AML-193 (cell line): ENCODE data around the gene C19orf44.
"Not testable (repeated sequence)": the region's sequence is repeated elsewhere in the genome, so short reads cannot be mapped to it uniquely, and the experiment has no call there.

Experiments
- DNase-seq, 2 experiments: peaks; one replicate each; lab custom pipeline; 2025; lab: John Stamatoyannopoulos, UW

C19orf44 gene

DNA sequence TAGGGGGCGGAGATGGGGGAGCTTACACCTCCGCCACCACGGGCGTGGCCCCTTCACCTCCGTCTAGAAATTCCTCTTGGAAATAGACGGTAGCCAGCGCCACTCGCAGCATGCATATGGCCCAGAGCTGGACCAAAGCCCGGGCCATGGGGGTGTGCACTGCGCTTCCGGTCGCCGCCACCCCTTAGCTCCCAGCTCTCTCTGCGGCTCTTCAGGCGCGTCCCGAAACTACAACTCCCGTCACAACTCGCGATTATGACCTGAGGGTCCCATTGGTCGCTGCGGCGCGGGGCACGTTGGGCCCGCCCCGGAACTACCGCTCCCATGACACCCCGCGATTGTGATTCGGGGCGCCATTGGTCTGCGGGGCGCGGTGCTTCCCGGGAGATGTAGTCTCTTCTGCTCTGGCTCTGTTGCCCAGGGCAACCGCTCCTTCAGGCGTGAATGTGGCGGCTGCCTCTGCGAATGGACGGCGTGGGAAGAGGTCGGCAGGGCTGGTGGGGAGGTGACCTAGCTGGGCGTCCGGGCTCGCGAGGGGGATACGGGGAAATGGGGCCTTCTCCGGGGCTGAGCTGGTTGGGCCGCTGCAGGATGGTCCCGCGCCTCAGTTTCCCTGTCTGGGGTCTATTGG, at the start of gene C19orf44, which contains the start of gene CALR3:
C19orf44 (plus strand) TSS at position 413 of the 631 bp plus-strand sequence. CDS start 4,399 bp downstream, outside the sequence.
CALR3 (minus strand) TSS at position 186 of the 631 bp plus-strand sequence; CDS start at position 148, 38 bp downstream.
- peak; percentile 96 for DNase-seq

DNA sequence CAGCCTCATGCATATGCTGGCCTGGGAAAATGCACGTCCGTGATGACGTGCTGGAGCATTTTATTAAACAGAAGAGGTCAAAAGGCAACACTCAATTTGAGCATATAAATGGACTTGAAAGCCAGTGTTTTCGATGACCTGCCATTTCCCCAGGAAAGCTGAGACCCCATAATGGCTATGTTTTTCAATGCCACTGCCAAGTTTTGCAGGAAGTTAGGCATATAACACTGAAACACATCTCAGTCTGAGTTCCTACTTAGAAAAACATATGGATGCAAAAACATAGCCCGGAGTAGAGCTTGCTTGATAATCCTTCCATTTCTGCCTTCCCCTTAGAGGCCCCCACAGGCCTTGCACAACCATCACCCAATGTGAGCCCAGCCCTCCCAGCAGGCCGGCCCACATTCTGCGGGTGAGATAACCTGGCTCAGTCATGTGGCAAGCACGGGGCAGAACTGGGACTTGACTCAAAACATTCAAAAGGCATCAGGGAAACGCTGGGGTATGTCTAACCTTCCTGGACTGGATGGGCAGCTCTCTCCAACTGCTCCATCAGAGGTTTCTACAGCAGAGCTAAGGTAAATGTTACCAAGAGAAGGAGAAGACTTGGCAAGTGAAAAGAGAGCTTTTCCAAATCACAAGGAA, 49.3 kb upstream of the C19orf44 start:
- peak; percentile 57 to 72 for DNase-seq

DNA sequence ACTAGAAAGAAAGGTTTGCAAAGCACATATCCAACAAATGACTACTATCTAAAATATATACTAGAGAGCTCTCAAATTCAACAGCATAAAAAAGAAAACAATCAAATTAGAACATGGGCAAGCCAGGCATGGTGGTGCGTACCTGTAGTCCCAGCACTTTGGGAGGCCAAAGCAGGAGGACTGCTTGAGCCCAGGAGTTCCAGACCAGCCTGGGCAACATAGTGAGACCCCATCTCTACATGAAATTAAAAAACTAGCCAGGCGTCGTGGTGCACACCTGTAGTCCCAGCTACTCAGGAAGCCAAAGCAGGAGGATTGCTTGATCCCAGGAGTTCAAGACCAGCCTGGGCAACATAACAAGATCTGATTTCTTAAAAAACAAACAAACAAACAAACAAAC, 47.3 kb upstream of the C19orf44 start:
- DNase-seq, result not testable (repeated sequence)

DNA sequence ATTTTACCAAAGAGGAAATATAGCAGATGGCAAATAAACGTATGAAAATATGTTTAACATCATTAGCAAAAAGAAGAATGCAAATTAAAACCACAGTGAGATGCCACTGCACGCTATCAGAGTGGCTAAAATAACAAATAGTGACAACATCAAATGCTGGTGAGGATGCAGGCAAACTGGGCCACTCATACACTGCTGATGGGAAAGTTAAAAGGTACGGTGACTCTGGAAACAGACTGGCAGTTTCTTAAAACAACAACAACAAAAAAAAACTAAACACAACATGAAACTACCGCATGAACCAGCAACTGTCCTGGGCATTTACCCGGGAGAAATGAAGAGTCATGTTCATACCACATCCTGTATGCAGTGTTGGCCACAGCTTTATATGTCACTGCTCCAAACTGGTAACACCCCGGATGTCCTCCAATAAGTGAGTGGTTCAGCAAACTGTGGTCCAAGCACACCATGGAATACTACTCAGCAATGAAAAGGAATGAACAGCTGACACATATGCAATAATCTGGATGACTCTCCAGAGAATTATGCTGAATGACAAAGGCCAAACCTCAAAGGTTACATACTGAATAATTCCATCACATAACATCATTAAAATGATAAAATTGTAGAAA, 46.7 kb upstream of the C19orf44 start:
- DNase-seq, result peak; percentile 33 to 34

- no peak for DNase-seq
Measured at GRCh38 chr19:16452325-16452724, 43.9 kb upstream of the C19orf44 start.

GRCh38 chr19:16454351-16454918, 41.8 kb upstream of the C19orf44 start:
- no peak for DNase-seq

DNA sequence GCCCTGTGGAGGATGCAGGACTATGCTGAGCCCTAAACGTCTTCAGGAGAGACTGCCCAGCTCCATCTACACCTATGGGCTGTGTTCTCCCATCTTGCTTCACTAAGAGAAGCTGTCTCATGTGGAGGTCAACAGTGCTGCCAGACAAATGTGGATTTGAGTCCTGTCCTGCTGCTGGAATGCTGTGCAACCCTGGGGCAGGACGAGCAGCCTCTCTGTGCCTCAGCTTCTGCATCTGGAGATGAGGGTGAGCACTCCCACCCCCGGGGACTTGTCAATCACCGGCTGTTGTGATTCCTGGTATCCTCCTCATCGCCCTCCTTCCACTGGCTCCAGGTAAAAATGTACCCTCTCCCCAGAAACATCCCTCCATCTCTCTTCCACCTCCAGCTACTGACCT, 40.7 kb upstream of the C19orf44 start:
- no peak for DNase-seq

GRCh38 chr19:16456652-16457194, 39.5 kb upstream of the C19orf44 start:
- no peak for DNase-seq

DNA sequence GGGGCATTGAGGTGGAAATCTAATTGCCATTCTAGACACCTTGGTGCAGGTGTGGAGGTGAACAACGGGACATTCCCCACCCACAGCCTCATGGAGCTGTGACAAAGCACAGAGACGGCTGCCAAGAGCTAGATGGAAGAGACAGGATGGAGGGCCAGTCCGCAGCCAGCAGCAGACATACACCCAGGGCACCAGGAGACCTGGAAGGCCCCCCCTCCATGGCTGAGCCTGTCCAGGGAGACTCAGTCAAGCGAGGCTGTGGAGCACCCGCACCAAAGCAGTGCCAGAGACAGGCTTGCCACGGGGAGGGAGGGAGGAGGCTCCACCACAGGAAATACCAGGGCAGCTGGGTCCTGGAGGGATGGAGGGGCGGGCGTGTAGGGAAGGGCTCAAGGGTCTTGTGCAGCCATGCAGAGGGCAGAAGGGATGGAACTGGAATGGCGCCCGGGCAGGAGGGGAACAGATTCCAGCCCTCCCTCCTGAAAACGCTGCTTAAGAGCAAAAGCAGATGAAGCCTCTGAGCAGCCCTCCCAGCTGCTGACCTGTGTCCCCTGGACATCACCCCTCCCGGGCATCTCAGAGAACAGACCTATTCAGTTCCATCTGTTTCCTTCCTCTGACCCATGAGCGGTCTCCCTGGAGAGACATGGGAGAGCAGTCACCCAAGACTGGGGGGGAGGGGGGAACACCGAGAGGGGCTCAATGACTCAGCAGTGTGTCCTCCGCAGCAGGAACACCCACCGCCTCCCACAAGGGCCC, 38.8 kb upstream of the C19orf44 start:
- no peak for DNase-seq

DNA sequence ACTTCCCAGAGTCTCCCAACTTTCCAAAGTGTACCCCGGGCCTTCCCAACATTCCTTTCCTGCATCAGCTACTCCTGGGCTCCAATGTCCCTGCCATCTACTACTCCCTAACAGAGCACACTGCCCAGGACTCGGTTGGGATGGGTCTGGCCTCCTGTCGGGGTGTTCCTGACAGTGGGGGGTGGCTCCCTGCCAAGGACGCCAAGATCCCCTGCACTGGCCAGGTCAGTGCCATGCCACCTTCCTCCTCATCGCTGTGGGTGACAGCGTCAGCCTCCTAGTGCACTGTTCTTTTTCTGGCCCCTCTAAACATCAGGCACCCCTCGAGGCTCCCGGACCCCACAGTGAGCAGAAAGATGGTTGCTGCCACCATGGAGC, 38.3 kb upstream of the C19orf44 start:
- no peak for DNase-seq

- DNase-seq, result no peak
Measured at GRCh38 chr19:16458391-16459341, 37.5 kb upstream of the C19orf44 start.

DNA sequence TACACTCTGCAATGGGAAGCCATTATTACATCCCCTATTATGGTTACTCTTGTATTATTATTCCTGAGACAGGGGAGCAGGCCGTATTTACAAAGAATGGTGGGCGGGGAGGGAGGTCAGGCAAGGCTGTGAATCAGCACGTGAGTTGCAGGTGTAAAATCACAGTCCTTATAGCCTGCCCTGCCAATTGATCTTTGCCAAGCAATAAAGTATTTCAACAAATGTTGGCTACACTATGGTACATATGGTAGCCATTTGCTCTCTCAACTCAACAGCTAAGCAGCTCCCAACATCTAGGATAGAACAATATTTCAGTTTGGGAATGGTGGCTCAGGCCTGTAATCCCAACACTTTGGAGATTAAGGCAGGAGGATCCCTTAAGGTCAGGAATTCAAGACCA, 36.5 kb upstream of the C19orf44 start:
- no peak for DNase-seq

DNA sequence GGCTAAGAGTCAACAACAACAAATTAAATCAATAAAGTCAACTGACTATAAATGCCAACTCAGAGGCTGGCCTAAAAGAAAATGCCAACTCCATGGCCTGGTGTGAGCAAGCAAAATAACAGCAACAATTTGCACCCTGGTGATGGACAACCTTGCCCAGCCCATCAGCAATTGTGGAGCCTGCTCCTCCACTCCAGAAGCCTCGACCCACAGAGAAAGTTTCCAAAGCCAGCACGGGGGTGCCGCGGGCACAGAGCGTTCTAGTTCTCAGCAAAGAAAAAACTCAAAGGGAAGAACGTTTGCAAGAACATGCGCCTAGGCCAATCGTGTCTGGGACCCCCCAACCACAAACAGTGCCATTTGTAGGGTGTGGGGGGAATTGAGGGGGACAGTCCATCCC, 35.7 kb upstream of the C19orf44 start:
- no peak for DNase-seq

DNA sequence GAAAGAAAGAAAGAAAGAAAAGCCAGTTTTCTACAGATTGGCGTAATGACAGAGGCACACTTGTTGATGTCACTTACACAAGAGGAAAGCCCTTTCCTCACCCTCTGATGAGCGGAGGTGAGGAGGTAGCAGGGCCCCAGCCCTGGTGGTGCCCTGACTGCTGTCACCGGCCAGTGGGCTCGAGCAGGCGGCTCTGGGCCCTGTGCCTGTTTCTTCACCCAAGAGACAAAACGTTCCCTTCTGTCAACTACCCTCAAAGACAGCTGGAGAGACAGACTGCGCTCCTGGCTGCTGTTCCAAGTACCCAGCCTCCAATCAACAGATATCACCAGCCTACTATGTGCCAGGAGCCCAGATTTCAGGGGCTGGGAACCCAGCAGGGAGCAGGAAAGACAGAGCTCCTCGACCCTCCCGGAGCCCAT, 34.6 kb upstream of the C19orf44 start:
- no peak for DNase-seq

DNA sequence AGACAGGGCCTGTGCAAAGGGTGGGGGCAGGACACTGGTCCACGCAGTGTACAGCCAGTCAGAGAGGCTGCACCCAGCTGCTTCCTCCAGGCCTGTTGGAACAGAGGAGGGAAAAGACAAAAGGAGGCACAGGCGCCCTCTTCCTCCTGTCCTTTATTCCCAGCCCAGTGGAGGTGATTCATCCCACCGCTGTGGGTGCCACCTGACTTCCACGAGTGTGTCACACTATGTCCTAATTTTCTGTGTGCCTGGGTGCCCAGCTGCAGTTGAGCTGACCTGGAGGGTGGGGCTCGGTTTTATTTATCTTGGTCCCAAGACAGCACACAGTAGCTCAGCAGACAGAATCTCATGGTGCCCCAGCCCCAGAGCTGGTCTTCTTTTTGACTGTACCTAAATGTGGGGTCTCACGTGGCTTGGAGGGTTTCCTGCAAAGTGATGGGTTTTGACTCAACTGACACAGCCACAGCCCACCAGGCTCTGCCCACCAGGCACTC, 33.4 kb upstream of the C19orf44 start:
- no peak for DNase-seq

GRCh38 chr19:16463341-16463990, 32.7 kb upstream of the C19orf44 start:
- no peak for DNase-seq

- no peak for DNase-seq
Measured at GRCh38 chr19:16463991-16464575, 32.1 kb upstream of the C19orf44 start.

- DNase-seq, result no peak
Measured at GRCh38 chr19:16465239-16465638, 31.0 kb upstream of the C19orf44 start.

DNA sequence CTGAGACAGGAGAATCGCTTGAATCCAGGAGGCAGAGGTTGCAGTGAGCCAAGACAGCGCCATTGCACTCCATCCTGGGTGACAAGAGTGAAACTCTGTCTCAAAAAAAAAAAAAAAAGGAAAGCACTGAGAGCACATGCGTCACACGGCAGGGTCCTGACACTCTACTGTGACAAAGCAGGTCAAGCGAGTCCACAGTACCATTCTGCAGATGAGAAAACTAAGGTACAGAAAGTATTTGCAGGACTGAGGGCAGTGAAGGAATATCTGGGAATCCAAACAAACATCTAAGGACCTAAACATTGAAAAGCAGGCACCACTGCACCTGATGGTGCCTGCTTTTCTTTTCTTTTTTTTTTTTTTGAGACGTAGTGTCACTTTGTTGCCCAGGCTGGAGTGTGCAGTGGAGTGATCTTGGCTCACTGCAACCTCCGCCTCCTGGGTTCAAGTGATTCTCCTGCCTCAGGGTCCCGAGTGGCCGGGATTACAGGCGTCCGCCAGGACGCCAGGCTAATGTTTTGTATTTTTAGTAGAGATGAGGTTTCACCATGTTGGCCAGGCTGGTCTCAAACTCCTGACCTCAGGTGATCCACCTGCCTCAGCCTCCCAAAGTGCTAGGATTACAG, 29.3 kb upstream of the C19orf44 start:
- not testable (repeated sequence) for DNase-seq
